HG03565 (cell line): Measurements from ENCODE around the gene GIGYF2.
A peak's percentile ranks its signal among the peaks of the same experiment; 100 is the strongest.
"Not testable (repeated sequence)": the region's sequence is repeated elsewhere in the genome, so short reads cannot be mapped to it uniquely, and the experiment has no call there.

Experiments
- ATAC-seq: cut with Tn5 transposase; IDR thresholded peaks from one replicate; pipeline ENCODE4 v1.9.1; 2021; ENCODE audit warnings: mild to moderate bottlenecking, moderate library complexity; ENCODE audit not compliant: unreplicated experiment

GIGYF2 gene

GRCh38 chr2:232697059-232697806, at the start of gene GIGYF2:
Gene GIGYF2, plus strand, starts transcription at chr2:232697331. Its CDS starts 37,867 bp downstream, at chr2:232735198.
- peak; percentile 56 for ATAC-seq

- ATAC-seq, result no peak
These were observed 48.1 kb upstream of the GIGYF2 start for GRCh38 chr2:232649033-232649432.

DNA sequence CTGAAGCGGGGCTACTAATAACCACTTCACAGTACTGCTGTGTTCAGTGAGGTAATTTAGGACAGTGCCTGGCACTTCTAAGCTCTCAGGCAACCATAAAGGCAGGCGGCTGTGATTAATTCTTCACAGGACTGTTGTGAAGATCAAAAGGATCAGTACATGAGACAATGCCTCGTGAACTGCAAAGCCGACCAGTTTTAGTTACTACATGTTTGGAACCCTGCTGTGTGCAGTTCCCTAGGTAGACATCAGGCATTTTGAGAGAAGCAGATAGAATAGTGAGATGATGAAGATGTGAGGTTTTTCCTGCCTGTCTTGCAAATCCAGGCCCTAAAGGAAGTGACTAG, 44.7 kb upstream of the GIGYF2 start:
- ATAC-seq, result no peak

- no peak for ATAC-seq
These were observed 43.7 kb upstream of the GIGYF2 start for GRCh38 chr2:232653441-232653840.

GRCh38 chr2:232655392-232655791, 41.7 kb upstream of the GIGYF2 start:
- ATAC-seq, result no peak

DNA sequence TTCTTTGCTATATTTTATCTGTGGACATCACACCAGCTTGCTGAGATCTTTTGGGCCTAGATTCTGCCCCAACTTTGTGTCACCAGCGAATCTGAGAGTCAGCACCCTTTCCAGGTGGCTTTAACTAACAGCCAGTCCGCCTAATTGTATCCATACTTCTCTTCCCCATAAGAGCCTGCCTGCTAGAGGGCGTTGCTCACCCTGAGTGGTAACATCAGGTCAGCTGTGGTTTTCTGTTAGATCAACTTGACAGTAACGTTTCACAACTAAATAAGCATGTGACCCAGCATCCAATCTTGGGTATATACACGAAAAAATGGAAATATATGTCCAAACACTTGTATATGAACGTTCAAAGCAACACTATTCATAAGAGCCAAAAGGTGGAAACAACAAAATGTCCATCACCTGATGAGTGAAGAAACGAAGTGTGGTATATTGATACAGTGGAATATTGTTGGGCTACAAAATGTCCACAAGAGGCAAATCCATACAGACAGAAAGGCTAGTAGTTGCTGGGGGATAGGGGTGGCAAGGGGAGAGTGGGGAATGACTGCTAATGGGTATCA, 38.8 kb upstream of the GIGYF2 start:
- no peak for ATAC-seq

DNA sequence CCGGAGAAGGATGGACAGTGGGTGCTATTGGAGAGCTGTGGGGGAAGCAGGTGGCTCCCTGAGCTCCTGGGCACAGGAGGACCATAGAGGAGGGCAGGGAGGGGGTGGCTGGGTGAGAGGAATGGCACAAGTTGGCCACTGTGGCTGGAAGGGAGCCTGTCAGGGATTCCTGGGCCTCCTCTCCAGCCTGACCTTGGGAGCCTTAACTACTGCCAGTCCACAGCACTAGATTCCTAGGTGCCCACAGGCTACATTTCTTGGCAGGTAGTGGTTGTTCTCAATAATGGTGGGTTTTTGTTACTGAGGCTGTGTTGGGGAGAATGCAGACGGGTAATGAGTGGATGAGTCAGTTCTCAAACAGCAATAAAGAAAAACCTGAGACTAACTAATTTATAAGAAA, 37.8 kb upstream of the GIGYF2 start:
- ATAC-seq, result no peak

DNA sequence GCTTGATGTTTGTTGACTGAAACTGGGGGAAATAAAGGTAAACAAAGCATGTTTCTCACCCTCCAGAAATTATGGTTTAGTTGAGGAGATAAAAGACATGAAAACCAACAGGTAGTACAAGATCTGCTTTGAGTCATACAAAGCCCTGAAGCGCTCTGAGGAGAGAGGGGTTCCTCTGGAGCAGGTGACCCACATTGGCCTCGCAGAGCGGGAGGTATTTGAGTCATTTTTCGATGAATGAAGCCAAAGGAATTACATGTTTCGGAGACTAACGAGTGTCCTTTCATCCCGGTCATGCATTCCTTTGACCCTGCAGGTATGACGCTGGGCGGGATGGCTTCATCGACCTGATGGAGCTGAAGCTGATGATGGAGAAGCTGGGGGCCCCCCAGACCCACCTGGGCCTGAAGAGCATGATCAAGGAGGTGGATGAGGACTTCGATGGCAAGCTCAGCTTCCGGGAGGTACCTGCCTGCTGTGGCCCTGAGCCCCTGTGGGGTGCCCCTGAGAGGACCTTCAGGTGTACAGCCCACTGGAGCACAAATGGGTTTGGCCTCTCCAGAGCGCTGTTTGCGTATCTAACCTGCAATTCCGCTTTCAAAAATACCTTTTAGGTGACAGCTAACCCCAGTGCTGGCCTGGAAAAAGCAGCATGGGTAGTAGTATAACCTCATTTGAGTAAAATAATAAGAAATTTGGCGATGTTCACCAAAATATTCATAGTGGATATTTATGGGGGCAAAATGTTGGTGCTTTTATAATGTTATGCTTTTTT, 34.5 kb upstream of the GIGYF2 start:
- no peak for ATAC-seq

DNA sequence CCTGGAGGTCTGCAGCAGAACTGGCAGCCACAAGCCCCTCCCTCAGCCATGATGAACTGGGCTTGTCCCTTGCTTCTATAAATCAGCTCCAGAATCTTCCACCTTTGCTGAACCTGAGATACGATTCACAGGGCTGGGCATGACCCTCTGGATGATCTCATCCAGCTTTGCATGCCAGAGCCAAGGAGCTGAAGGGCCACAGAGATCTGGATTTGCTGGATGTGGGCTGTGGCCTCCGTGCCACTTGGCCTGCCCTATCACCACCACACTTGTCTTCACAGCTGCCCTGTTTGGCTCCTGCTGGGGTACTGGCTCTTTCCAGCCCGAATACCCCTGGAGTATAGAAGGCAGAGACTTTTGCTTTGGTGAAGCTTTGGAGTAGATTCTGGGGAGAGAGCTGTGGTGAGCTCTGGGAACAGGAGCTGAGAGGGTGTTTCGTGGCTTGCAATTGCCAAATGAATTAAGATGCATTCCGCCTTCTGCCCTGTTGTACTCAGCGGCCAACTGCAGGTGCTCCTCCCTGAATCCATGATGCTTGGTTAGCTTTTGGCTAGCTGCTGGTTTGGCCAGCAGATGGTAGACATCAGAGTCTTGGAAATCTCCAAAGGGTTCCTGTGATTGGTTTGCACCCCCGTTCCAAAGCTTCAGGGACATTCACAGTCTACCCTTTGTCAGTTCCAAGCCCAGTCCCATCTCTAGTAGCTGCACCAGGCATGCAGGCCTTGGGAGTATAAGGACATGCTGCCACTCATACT, 30.9 kb upstream of the GIGYF2 start:
- ATAC-seq, result no peak

DNA sequence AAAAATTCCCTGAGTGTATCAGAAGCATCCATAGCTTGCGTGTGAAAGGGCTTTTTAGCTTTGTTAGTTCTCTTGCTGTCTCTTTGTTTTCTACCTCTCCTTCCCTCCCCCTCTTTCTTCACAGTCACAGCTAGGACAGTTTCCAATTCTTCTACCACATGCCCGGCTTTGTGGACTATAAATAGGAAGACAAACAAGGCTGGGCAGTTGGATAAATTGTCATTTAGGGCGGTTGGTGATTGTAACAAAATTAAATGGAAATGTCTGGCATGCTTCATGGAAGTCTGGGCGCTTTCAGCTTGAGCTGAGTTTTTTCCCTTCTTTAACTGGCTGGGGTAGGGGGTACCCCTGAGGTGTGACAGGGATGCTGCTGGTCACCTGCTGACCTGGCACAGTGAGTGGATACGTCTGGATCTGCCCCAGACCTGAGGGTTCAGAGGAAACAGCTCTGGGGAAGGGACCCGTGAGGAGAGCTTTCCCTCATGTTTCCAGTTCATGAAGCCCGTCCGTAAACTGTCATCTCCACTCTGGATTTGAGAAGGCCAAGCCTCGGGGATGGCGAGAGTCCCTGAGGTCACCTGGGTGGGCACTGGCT, 29.0 kb upstream of the GIGYF2 start:
- no peak for ATAC-seq

- no peak for ATAC-seq
These were observed 28.2 kb upstream of the GIGYF2 start for GRCh38 chr2:232668805-232669444.

DNA sequence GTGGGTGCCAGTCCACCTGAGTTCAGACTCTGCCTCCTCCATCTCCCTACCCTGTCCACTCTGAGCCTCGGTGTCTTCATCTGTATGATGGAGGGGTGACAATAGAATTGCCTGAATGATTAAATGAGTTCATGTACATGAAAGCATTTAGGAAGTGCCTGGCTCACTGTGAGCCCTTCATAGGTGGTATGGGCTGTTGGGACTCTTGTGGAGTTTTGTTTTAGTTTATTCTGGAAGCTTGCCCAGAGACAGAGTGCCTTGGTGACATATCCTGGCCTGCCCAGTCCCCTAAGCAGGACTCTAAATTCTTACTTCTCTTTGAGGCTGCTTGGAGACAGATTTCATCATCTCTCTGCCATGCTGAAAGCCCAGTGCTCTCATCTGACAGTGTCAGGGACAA, 24.5 kb upstream of the GIGYF2 start:
- ATAC-seq, result no peak

- ATAC-seq, result no peak
These were observed 22.6 kb upstream of the GIGYF2 start for GRCh38 chr2:232674491-232674890.

GRCh38 chr2:232675381-232675780, 21.8 kb upstream of the GIGYF2 start:
- ATAC-seq, result no peak

GRCh38 chr2:232680006-232680405, 17.1 kb upstream of the GIGYF2 start:
- ATAC-seq, result no peak

GRCh38 chr2:232681527-232681926, 15.6 kb upstream of the GIGYF2 start:
- ATAC-seq, result no peak

DNA sequence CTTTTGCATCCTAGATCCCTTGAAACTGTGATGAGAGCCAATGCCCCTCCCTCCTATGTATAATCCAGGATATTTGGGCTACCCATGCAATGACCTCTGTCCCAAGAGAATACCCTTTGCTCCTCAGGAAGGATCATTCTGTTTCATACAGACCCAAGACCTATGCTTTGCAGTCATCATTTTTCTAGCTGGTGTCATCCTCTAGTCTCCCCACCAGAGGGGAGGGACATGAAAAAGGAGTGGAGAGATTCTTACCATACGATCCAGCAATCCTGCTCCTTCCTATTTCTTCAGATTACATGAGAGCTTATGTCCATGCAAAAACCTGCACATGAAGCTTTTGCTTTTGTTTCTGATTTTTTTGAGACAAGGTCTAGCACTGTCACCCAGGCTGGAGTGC, 13.8 kb upstream of the GIGYF2 start:
- no peak for ATAC-seq

- not testable (repeated sequence) for ATAC-seq
These were observed 11.7 kb upstream of the GIGYF2 start for GRCh38 chr2:232685391-232685790.

- no peak for ATAC-seq
These were observed 9.6 kb upstream of the GIGYF2 start for GRCh38 chr2:232687382-232688160.

GRCh38 chr2:232688201-232688600, 8.9 kb upstream of the GIGYF2 start:
- ATAC-seq, result no peak
